ENCODE results near the gene EHD3.

GRCh38 chr2:31217465-31218200 is 16.3 kb upstream of the EHD3 start, which contains the start of gene CAPN14:
- TF ChIP-seq NFIC (IDR thresholded peaks at IDR 0.05) = no peak
- no peak for TF ChIP-seq YY1 (IDR thresholded peaks at IDR 0.05; ENCODE audit: low read depth)
